GM23338 (cell line): Measurements from ENCODE around the gene CDYL. TPM values are rescaled to one million over a fixed set of nuclear protein-coding genes. Genes with fewer than 3 reads are reported as not detected.
A peak's percentile ranks its signal among the peaks of the same experiment; 100 is the strongest.

ENCODE experiments used
- ATAC-seq: fragments of 200-7000 bp; cut with Tn5 transposase; 3 replicates; pipeline ENCODE4 v1.9.1; 2020
- DNase-seq: peaks from one replicate; pipeline ENCODE4 v3.0.0-alpha.2; 2015; ENCODE audit warnings: low spot score
- H2AFZ ChIP-seq: fragments of 200-600 bp; sonication (generic); 2 replicates; pipeline ENCODE4 v1.8.0; 2016; ENCODE audit warnings: antibody characterized with exemption, mild to moderate bottlenecking, moderate library complexity
- H3F3A ChIP-seq: fragments of 200-600 bp; sonication (generic); replicated peaks from 2 replicates; pipeline ENCODE4 v1.8.0; 2017; ENCODE audit warnings: antibody characterized with exemption, mixed run types, low read depth
- H3K27ac ChIP-seq: fragments of 200-600 bp; sonication (generic); 2 replicates; pipeline ENCODE4 v1.6.1; 2016; ENCODE audit warnings: low read depth
- H3K27me3 ChIP-seq: fragments of 200-600 bp; sonication (generic); 2 replicates; pipeline ENCODE4 v1.8.0; 2016; ENCODE audit warnings: mild to moderate bottlenecking, mixed run types, moderate library complexity; ENCODE audit not compliant: insufficient read depth
- H3K36me3 ChIP-seq: fragments of 200-600 bp; sonication (generic); 2 replicates; pipeline ENCODE4 v1.8.0; 2016; ENCODE audit warnings: mild to moderate bottlenecking; ENCODE audit not compliant: insufficient read depth
- H3K4me1 ChIP-seq: fragments of 200-600 bp; sonication (generic); 2 replicates; pipeline ENCODE4 v1.8.0; 2016; ENCODE audit warnings: mild to moderate bottlenecking, moderate library complexity; ENCODE audit not compliant: insufficient read depth
- H3K4me2 ChIP-seq: fragments of 200-600 bp; sonication (generic); 2 replicates; pipeline ENCODE4 v1.7.1; 2017; ENCODE audit warnings: mixed run types
- H3K4me3 ChIP-seq: fragments of 200-600 bp; sonication (generic); 2 replicates; pipeline ENCODE4 v1.6.1; 2016; ENCODE audit warnings: mixed run types
- H3K79me2 ChIP-seq: fragments of 200-600 bp; sonication (generic); replicated peaks from 2 replicates; pipeline ENCODE4 v1.8.0; 2017; ENCODE audit warnings: mild to moderate bottlenecking; ENCODE audit not compliant: insufficient read depth
- H3K9me2 ChIP-seq: fragments of 200-600 bp; sonication (generic); 2 replicates; pipeline ENCODE4 v1.8.0; 2017; ENCODE audit not compliant: insufficient read depth
- H4K20me1 ChIP-seq: fragments of 200-600 bp; sonication (generic); replicated peaks from 2 replicates; pipeline ENCODE4 v1.8.0; 2017; ENCODE audit warnings: mild to moderate bottlenecking; ENCODE audit not compliant: insufficient read depth
- H3K27ac Mint-ChIP-seq: 2 replicates; pipeline ENCODE4 v1.8.0; 2020; ENCODE audit warnings: inconsistent platforms, mild to moderate bottlenecking, moderate library complexity, mixed read lengths
- H3K27me3 Mint-ChIP-seq: 3 replicates; pipeline ENCODE4 v1.8.0; 2022; ENCODE audit warnings: low read depth, mild to moderate bottlenecking, moderate library complexity, mixed read lengths, inconsistent platforms; ENCODE audit not compliant: insufficient read depth, poor library complexity
- H3K36me3 Mint-ChIP-seq: 3 replicates; pipeline ENCODE4 v1.8.0; 2021; ENCODE audit warnings: low read depth, mild to moderate bottlenecking, inconsistent platforms, moderate library complexity, mixed read lengths
- H3K4me1 Mint-ChIP-seq: 3 replicates; pipeline ENCODE4 v1.8.0; 2020; ENCODE audit warnings: mild to moderate bottlenecking, inconsistent platforms, mixed read lengths
- H3K4me3 Mint-ChIP-seq: 3 replicates; pipeline ENCODE4 v1.8.0; 2021; ENCODE audit warnings: moderate library complexity, mild to moderate bottlenecking, inconsistent platforms, mixed read lengths
- H3K9me3 Mint-ChIP-seq: 3 replicates; pipeline ENCODE4 v1.8.0; 2020; ENCODE audit warnings: moderate library complexity, mild to moderate bottlenecking, inconsistent platforms, mixed read lengths
- CTCF ChIP-seq, 2 experiments: fragments of 200-600 bp in 1 of 2; sonication (generic) in 1 of 2; conservative IDR thresholded peaks; 2 replicates each; pipeline versions ENCODE4 v1.5.1 to v1.6.1; 2016 to 2017; ENCODE audit warnings: antibody characterized with exemption in 2 of 2, low read depth in 2 of 2, mild to moderate bottlenecking in 2 of 2, moderate library complexity in 1 of 2
- EZH2 ChIP-seq: fragments of 200-600 bp; sonication (generic); IDR thresholded peaks from one replicate; pipeline ENCODE4 v1.8.0; 2017; ENCODE audit warnings: antibody characterized with exemption, mild to moderate bottlenecking, low read depth; ENCODE audit not compliant: unreplicated experiment
- EZH2phosphoT487 ChIP-seq: fragments of 200-600 bp; sonication (generic); IDR thresholded peaks from one replicate; pipeline ENCODE4 v1.8.1; 2018; ENCODE audit warnings: antibody characterized with exemption; ENCODE audit not compliant: unreplicated experiment
- JUNB ChIP-seq: IDR thresholded peaks from one replicate; pipeline ENCODE4 v1.6.1; 2016; ENCODE audit warnings: antibody characterized with exemption; ENCODE audit not compliant: unreplicated experiment
- ZNF114 ChIP-seq: fragments of 250-450 bp; sonication (Bioruptor Pico); IDR thresholded peaks from 2 replicates; pipeline ENCODE4 v1.5.0; 2020; ENCODE audit warnings: mild to moderate bottlenecking, moderate library complexity
- polyA plus RNA-seq: library from polyadenylated mRNA; unstranded; fragments of >200 nt; fragmentation: Nextera tagmentation; extraction: Ambion mirVana; gene quantifications from 2 replicates; pipeline ENCODE4 v1.2.1, GENCODE V29; 2016
- total RNA-seq: library from RNA; depleted of rRNA; stranded (reverse); fragments of >200 nt; shearing (Covaris generic); gene quantifications from 2 replicates; pipeline ENCODE4 v1.2.3, GENCODE V29; 2014
- TF ChIP-seq, protein P1 (sequence below): fragments of 250-450 bp; sonication (Bioruptor Pico); IDR thresholded peaks from 2 replicates; pipeline ENCODE4 v1.5.0; 2020; ENCODE audit warnings: mild to moderate bottlenecking, moderate library complexity

The CDYL gene
- total and polyA plus RNA-seq, 2 experiments from 2014 or later, result 67.2 to 128 TPM

DNA sequence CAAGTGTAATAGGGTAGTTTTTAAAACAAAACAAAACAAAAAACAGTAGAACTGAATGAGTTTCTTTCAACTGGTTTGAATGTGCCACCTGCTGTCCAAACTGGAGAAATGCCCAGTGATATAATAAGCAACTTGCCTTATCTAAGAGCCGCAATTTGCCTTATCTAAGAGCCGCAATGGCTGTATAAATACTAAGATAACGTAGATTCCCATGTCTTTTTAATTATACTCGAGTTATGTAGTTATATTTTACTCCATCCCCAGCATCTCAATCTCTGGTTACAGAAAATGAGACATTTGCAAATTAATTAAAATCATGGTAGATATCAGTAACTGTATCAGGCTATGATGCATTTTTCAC is 160.5 kb downstream of the CDYL start:
- Histone ChIP-seq H3K27me3 (no peaks in the 10 kb centered on the region), H3F3A (no peaks in the 10 kb centered on the region), H3K4me1 (peaks cover 16% of the 10 kb centered on the region), H2AFZ (no peak overlapping the region), H3K36me3 (no peaks in the 10 kb centered on the region; the same call in 1 of the 2 replicates), H3K4me3 (no peak overlapping the region), H4K20me1 (peaks cover 34% of the 10 kb centered on the region), H3K4me2 (no peak overlapping the region), H3K9me2 (no peaks in the 10 kb centered on the region), H3K27ac (no peak overlapping the region), H3K79me2 (peaks cover 62% of the 10 kb centered on the region)
- H3K4me1 Mint-ChIP-seq, result peaks cover 40% of the 10 kb centered on the region
- DNase-seq (peak; percentile 57), ATAC-seq (no peak)
- peaks cover under 1% of the 10 kb centered on the region for H3K27me3 Mint-ChIP-seq
- H3K9me3 Mint-ChIP-seq, result no peaks in the 10 kb centered on the region
- H3K27ac Mint-ChIP-seq, result no peak overlapping the region
- TF ChIP-seq, protein P1, sequence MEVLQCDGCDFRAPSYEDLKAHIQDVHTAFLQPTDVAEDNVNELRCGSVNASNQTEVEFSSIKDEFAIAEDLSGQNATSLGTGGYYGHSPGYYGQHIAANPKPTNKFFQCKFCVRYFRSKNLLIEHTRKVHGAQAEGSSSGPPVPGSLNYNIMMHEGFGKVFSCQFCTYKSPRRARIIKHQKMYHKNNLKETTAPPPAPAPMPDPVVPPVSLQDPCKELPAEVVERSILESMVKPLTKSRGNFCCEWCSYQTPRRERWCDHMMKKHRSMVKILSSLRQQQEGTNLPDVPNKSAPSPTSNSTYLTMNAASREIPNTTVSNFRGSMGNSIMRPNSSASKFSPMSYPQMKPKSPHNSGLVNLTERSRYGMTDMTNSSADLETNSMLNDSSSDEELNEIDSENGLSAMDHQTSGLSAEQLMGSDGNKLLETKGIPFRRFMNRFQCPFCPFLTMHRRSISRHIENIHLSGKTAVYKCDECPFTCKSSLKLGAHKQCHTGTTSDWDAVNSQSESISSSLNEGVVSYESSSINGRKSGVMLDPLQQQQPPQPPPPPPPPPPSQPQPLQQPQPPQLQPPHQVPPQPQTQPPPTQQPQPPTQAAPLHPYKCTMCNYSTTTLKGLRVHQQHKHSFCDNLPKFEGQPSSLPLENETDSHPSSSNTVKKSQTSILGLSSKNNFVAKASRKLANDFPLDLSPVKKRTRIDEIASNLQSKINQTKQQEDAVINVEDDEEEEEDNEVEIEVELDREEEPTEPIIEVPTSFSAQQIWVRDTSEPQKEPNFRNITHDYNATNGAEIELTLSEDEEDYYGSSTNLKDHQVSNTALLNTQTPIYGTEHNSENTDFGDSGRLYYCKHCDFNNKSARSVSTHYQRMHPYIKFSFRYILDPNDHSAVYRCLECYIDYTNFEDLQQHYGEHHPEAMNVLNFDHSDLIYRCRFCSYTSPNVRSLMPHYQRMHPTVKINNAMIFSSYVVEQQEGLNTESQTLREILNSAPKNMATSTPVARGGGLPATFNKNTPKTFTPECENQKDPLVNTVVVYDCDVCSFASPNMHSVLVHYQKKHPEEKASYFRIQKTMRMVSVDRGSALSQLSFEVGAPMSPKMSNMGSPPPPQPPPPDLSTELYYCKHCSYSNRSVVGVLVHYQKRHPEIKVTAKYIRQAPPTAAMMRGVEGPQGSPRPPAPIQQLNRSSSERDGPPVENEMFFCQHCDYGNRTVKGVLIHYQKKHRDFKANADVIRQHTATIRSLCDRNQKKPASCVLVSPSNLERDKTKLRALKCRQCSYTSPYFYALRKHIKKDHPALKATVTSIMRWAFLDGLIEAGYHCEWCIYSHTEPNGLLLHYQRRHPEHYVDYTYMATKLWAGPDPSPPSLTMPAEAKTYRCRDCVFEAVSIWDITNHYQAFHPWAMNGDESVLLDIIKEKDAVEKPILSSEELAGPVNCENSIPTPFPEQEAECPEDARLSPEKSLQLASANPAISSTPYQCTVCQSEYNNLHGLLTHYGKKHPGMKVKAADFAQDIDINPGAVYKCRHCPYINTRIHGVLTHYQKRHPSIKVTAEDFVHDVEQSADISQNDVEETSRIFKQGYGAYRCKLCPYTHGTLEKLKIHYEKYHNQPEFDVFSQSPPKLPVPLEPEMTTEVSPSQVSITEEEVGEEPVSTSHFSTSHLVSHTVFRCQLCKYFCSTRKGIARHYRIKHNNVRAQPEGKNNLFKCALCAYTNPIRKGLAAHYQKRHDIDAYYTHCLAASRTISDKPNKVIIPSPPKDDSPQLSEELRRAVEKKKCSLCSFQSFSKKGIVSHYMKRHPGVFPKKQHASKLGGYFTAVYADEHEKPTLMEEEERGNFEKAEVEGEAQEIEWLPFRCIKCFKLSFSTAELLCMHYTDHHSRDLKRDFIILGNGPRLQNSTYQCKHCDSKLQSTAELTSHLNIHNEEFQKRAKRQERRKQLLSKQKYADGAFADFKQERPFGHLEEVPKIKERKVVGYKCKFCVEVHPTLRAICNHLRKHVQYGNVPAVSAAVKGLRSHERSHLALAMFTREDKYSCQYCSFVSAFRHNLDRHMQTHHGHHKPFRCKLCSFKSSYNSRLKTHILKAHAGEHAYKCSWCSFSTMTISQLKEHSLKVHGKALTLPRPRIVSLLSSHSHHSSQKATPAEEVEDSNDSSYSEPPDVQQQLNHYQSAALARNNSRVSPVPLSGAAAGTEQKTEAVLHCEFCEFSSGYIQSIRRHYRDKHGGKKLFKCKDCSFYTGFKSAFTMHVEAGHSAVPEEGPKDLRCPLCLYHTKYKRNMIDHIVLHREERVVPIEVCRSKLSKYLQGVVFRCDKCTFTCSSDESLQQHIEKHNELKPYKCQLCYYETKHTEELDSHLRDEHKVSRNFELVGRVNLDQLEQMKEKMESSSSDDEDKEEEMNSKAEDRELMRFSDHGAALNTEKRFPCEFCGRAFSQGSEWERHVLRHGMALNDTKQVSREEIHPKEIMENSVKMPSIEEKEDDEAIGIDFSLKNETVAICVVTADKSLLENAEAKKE, result no peak
- TF ChIP-seq ZNF114 (CRISPR knock-in tag) (no peak), CTCF (conservative IDR thresholded peaks at IDR 0.05; ENCODE audit: low read depth in 2 of 2) (peak; percentile 56 to 68)
- H3K36me3 Mint-ChIP-seq, result peaks cover 15% of the 10 kb centered on the region
- no peak overlapping the region for H3K4me3 Mint-ChIP-seq

GRCh38 chr6:4937414-4937813 is 161.2 kb downstream of the CDYL start:
- Mint-ChIP-seq H3K27ac (no peak overlapping the region), H3K27me3 (no peaks in the 10 kb centered on the region), H3K36me3 (peaks cover 15% of the 10 kb centered on the region), H3K4me3 (no peak overlapping the region), H3K4me1 (peaks cover 43% of the 10 kb centered on the region), H3K9me3 (no peaks in the 10 kb centered on the region)
- Histone ChIP-seq H3F3A (no peaks in the 10 kb centered on the region), H3K79me2 (peaks cover 62% of the 10 kb centered on the region), H3K4me3 (no peak overlapping the region), H3K36me3 (no peaks in the 10 kb centered on the region; the same call in 1 of the 2 replicates), H3K27me3 (no peaks in the 10 kb centered on the region), H3K4me1 (peaks cover 16% of the 10 kb centered on the region), H3K4me2 (no peak overlapping the region), H3K27ac (no peak overlapping the region), H3K9me2 (no peaks in the 10 kb centered on the region), H4K20me1 (peaks cover 35% of the 10 kb centered on the region), H2AFZ (no peak overlapping the region)
- no peak for ATAC-seq
- no peak for DNase-seq
- no peak for TF ChIP-seq ZNF114 (CRISPR knock-in tag)
- TF ChIP-seq EZH2, result no peak
- TF ChIP-seq EZH2phosphoT487, result no peak
- no peak for TF ChIP-seq CTCF (conservative IDR thresholded peaks at IDR 0.05; ENCODE audit: low read depth in 2 of 2)
- no peak for TF ChIP-seq JUNB
